Left lung (tissue), 10 donors: ENCODE measurements around the gene PITPNM2. TPM values are rescaled to one million over a fixed set of nuclear protein-coding genes. Genes with fewer than 3 reads are reported as not detected.
A peak's percentile ranks its signal among the peaks of the same experiment; 100 is the strongest.

Experiments used
- ATAC-seq: fragments of 200-7000 bp; cut with Tn5 transposase; one replicate; pipeline ENCODE4 v1.9.1; 2020; ENCODE audit warnings: moderate library complexity
- DNase-seq, 4 donors: peaks; one replicate each; pipeline ENCODE4 v3.0.0-alpha.2; 2013 to 2020
- H3K27ac ChIP-seq, 2 donors: fragments of 200-600 bp; sonication (generic) in 1 of 2; one replicate each; pipeline versions ENCODE4 v1.5.0 to v1.8.0; 2020 to 2021
- H3K27me3 ChIP-seq, 2 donors: fragments of 200-600 bp; sonication (generic) in 1 of 2; one replicate each; pipeline versions ENCODE4 v1.5.0 to v1.8.0; 2020 to 2021
- H3K36me3 ChIP-seq, 2 donors: fragments of 200-600 bp; sonication (generic) in 1 of 2; one replicate each; pipeline versions ENCODE4 v1.5.0 to v1.8.0; 2020 to 2021
- H3K4me1 ChIP-seq, 2 donors: fragments of 200-600 bp; one replicate each; pipeline ENCODE4 v1.8.0; 2021
- H3K4me3 ChIP-seq, 2 donors: fragments of 200-600 bp; sonication (generic) in 1 of 2; one replicate each; pipeline versions ENCODE4 v1.5.0 to v1.8.0; 2020 to 2021; ENCODE audit warnings: mild to moderate bottlenecking in 1 of 2
- H3K9me3 ChIP-seq, 2 donors: fragments of 200-600 bp; sonication (generic) in 1 of 2; one replicate each; pipeline versions ENCODE4 v1.5.0 to v1.8.0; 2020 to 2021
- CTCF ChIP-seq, 2 donors: fragments of 200-600 bp; sonication (generic) in 1 of 2; IDR thresholded peaks; one replicate each; pipeline versions ENCODE4 v1.5.0 to v1.8.0; 2021; ENCODE audit warnings: antibody characterized with exemption in 2 of 2
- intact Hi-C, 2 donors: fragments of 100-400 bp; cut with DNase I; formaldehyde crosslinking; loops; one replicate each; pipeline versions ENCODE4 v1.11.2 to v1.14.2; 2022
- polyA plus RNA-seq, 6 donors: library from polyadenylated mRNA; unstranded; fragments of 120-200 nt; gene quantifications; one replicate each; pipeline ENCODE4 v1.2.1, GENCODE V29; 2013; ENCODE audit not compliant: insufficient read length in 6 of 6
- total RNA-seq, 2 donors: library from RNA; stranded (reverse); fragmentation: NEBNext Ultra II Directional; extraction: Animal tissue kit (Norgen Biotek cat#: 25700); gene quantifications; one replicate each; pipeline ENCODE4 v1.2.1, GENCODE V29; 2021
- donor health status: DM: no; HTN: yes; CAD: no.
- donor health status: DM: no; HTN: no; CAD: no.

PITPNM2 gene
- total and polyA plus RNA-seq, 8 donors: 11.3 to 30.8 (median 14.5) TPM

- DNase-seq (no peak), ATAC-seq (peak; percentile 49)
- peak overlapping the region; percentile 57 for H3K4me3 ChIP-seq
- TF ChIP-seq CTCF (IDR thresholded peaks at IDR 0.05): no peak
- intact Hi-C loops: loop anchor here in 1 of 2 donors (5.0 kb wide), 1 partner anchor 109 kb away; no protein-coding TSS in a partner anchor
- peak overlapping the region; percentile 66 to 76 for H3K27ac ChIP-seq
- H3K9me3 ChIP-seq: no peaks in the 10 kb centered on the region
- peaks cover 0 to 11% of the 10 kb centered on the region in 2 donors for H3K36me3 ChIP-seq
- H3K4me1 ChIP-seq: peaks cover 9 to 42% of the 10 kb centered on the region in 2 donors
- H3K27me3 ChIP-seq: peaks cover 0 to 23% of the 10 kb centered on the region in 2 donors
These were observed 866 bp upstream of the PITPNM2 start for GRCh38 chr12:123151457-123152454.

DNA sequence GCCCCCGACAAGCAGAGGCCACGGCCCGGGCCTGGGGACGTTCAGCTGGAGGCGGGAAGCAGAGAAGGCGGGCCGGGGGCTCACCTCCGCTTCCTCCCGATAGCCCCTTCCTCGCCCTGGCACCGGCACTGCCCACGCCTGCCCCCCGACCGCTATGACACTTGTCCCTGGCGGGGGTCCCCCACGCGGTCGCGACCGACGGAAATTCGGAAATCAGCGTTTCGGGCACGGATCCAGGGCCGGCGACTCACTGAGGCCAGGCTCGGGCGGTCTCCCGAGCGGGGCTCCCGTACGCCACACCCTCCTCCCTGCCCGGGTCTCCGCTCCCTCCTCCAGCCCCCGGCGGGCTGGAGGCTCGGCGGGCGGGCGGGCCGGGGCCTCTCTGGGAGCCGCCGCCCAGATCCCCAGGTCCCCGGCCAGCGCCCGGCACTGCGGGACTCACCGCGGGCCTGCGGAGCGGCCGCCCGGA lies 581 bp downstream of the PITPNM2 start:
- TF ChIP-seq CTCF (IDR thresholded peaks at IDR 0.05): no peak
- Histone ChIP-seq H3K36me3 (peaks cover 0 to 6% of the 10 kb centered on the region in 2 donors), H3K4me3 (peak overlapping the region; percentile 54 to 58), H3K27me3 (peaks cover 0 to 23% of the 10 kb centered on the region in 2 donors), H3K27ac (peak overlapping the region; percentile 79 to 81), H3K4me1 (peaks cover 9 to 42% of the 10 kb centered on the region in 2 donors), H3K9me3 (no peaks in the 10 kb centered on the region)
- intact Hi-C loops: loop anchor here in 1 of 2 donors (5.0 kb wide), 1 partner anchor 108 kb away; no protein-coding TSS in a partner anchor
- ATAC-seq (peak; percentile 54), DNase-seq (peak in 1 of 4 donors; percentile 84)

DNA sequence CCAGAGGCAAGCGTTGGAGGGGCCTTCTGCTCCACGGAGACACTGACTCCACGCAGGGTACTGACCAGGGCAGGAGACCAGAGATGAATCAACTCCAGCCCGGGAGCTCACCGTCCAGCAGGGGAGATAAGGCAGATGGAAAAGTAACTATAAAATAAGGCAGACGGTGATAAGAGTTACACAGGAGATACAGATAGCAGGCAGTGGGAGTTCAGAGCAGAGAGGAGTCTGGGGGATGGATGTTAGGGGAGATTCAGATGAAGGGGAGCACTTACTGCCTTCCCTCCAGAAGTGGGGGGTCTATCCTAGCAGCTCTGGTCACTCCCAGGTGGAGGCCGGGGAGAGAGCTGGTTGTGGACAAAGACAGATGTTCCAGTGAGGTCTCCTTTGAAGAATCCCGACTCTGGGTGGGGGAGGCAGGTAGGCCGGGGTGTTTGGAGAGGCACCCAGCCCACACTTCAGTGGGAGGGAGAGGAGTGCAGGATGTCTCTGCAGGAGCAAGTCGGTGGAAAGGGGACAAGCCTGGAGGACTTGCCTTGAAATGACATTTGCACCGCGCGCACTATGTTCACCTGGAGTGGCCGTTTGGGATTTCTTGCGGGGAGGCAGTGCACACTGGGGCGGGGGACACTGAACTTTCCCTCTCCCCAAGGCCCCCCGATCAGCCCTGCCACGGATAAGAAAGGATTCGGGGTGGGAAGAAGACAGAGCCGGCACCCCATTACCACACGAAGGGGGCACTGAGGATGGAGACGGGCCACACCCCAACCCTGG lies 1.2 kb downstream of the PITPNM2 start:
- H3K27ac ChIP-seq: peak overlapping the region; percentile 79 to 81
- peak overlapping the region; percentile 54 to 58 for H3K4me3 ChIP-seq
- DNase-seq: no peak
- peaks cover 0 to 23% of the 10 kb centered on the region in 2 donors for H3K27me3 ChIP-seq
- peak; percentile 22 for ATAC-seq
- no peaks in the 10 kb centered on the region for H3K9me3 ChIP-seq
- H3K4me1 ChIP-seq: peaks cover 9 to 42% of the 10 kb centered on the region in 2 donors
- TF ChIP-seq CTCF (IDR thresholded peaks at IDR 0.05): no peak
- H3K36me3 ChIP-seq: peaks cover 0 to 6% of the 10 kb centered on the region in 2 donors
- intact Hi-C loops: loop anchor here in 1 of 2 donors (5.0 kb wide), 1 partner anchor 107 kb away; no protein-coding TSS in a partner anchor

DNA sequence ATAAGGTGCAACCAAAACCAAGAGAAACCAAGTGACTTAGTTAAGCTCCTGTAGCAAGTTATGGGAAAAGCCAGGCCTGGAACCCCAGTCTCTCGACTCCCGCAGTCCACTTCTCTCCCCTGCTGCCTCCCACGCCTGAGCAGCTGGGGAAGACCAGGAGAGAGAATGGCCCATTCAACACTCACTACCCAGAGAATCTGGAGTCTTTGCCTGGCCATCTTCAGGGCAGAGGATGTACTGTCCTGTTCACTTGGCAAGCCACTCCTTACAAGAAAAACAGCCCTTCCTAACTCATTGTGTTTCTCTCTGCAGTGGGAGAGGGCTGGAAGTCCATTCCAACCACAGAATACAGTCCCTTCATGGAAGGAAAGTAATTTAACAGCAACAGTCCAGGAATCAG lies 1.8 kb downstream of the PITPNM2 start:
- Histone ChIP-seq H3K36me3 (peaks cover 0 to 3% of the 10 kb centered on the region in 2 donors), H3K27me3 (peaks cover 0 to 23% of the 10 kb centered on the region in 2 donors), H3K9me3 (no peaks in the 10 kb centered on the region), H3K4me3 (peak overlapping the region in 1 of 2 donors; percentile 58), H3K4me1 (peaks cover 9 to 43% of the 10 kb centered on the region in 2 donors), H3K27ac (peak overlapping the region; percentile 0 to 81)
- no peak for ATAC-seq
- no peak for TF ChIP-seq CTCF (IDR thresholded peaks at IDR 0.05)
- no peak for DNase-seq
- intact Hi-C loops: no loop called here
